ENCODE results near the gene SHPK. TPM values are rescaled to one million over a fixed set of nuclear protein-coding genes. Genes with fewer than 3 reads are reported as not detected.

Gene SHPK
- total RNA-seq, 1 donor from 2014 or later, result 10.6 TPM

GRCh38 chr17:3658784-3659449 lies 22.9 kb upstream of the SHPK start:
- Histone ChIP-seq H3K27ac (peak overlapping the region; percentile 53), H3K36me3 (peaks cover 54% of the 10 kb centered on the region), H3K4me3 (no peak overlapping the region), H3K9me3 (no peaks in the 10 kb centered on the region), H3K4me1 (peaks cover 15% of the 10 kb centered on the region), H3K27me3 (ENCODE audit: low read depth) (no peaks in the 10 kb centered on the region)
- ATAC-seq (no peak), DNase-seq (no peak)
- intact Hi-C loops (cut with DNase I), result no loop called here
- no peak for TF ChIP-seq CTCF (IDR thresholded peaks at IDR 0.05)

GRCh38 chr17:3657874-3658783 lies 22.1 kb upstream of the SHPK start:
- H3K9me3 ChIP-seq, result no peaks in the 10 kb centered on the region
- H3K27me3 ChIP-seq (ENCODE audit: low read depth), result no peaks in the 10 kb centered on the region
- DNase-seq (no peak), ATAC-seq (no peak)
- no peak overlapping the region for H3K4me3 ChIP-seq
- no peak overlapping the region for H3K27ac ChIP-seq
- no peak for TF ChIP-seq CTCF (IDR thresholded peaks at IDR 0.05)
- H3K36me3 ChIP-seq, result peaks cover 46% of the 10 kb centered on the region
- intact Hi-C loops (cut with DNase I), result no loop called here
- H3K4me1 ChIP-seq, result peaks cover 15% of the 10 kb centered on the region

- intact Hi-C loops (cut with DNase I), result no loop called here
- no peak for ATAC-seq
- peaks cover 40% of the 10 kb centered on the region for H3K36me3 ChIP-seq
Observed at GRCh38 chr17:3657588-3657869, 21.5 kb upstream of the SHPK start.

GRCh38 chr17:3656755-3657587 lies 20.9 kb upstream of the SHPK start:
- Histone ChIP-seq H3K4me3 (no peak overlapping the region), H3K4me1 (peaks cover 15% of the 10 kb centered on the region), H3K9me3 (no peaks in the 10 kb centered on the region), H3K27ac (no peak overlapping the region), H3K36me3 (peaks cover 34% of the 10 kb centered on the region), H3K27me3 (ENCODE audit: low read depth) (no peaks in the 10 kb centered on the region)
- TF ChIP-seq CTCF (IDR thresholded peaks at IDR 0.05), result no peak
- no peak for ATAC-seq
- intact Hi-C loops (cut with DNase I), result no loop called here
- no peak for DNase-seq

More at GRCh38 chr17:3657588-3657869, 21.5 kb upstream of the SHPK start:
- no peak overlapping the region for H3K27ac ChIP-seq
- no peak overlapping the region for H3K4me3 ChIP-seq
- H3K4me1 ChIP-seq, result peaks cover 15% of the 10 kb centered on the region
- no peaks in the 10 kb centered on the region for H3K9me3 ChIP-seq
- no peak for TF ChIP-seq CTCF (IDR thresholded peaks at IDR 0.05)
- no peaks in the 10 kb centered on the region for H3K27me3 ChIP-seq (ENCODE audit: low read depth)
- no peak for DNase-seq

GRCh38 chr17:3656353-3656752 lies 20.3 kb upstream of the SHPK start:
- peaks cover 15% of the 10 kb centered on the region for H3K4me1 ChIP-seq
- peaks cover 28% of the 10 kb centered on the region for H3K36me3 ChIP-seq
- TF ChIP-seq CTCF (IDR thresholded peaks at IDR 0.05), result no peak
- H3K4me3 ChIP-seq, result no peak overlapping the region
- H3K9me3 ChIP-seq, result no peaks in the 10 kb centered on the region
- no peak for DNase-seq
- no peaks in the 10 kb centered on the region for H3K27me3 ChIP-seq (ENCODE audit: low read depth)
- H3K27ac ChIP-seq, result no peak overlapping the region
- no peak for ATAC-seq
- intact Hi-C loops (cut with DNase I), result no loop called here

Data from lower lobe of right lung (tissue), 2 donors.